Measurements from ENCODE around the gene UPF2.

The UPF2 gene

DNA sequence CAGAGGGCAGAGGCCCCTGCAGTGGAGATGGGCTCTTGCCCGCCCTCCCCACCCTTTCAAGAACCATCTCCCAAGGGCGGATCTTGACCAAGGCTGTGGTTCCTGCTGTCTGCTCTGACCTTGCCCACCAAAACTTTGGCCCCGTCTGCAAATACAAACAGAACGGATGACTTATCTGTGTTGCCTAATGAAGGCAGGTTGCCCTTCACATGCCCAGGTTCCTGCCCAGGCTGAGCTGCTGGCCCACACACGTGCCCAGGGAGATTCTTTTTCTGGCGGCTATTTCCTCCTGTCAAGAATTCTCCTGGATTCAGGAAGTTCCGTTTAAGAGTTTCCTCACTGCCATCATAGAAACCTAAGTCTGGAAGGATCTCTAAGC, 141.2 kb downstream of the UPF2 start:
- H3K4me3 ChIP-seq (ENCODE audit: low read depth, low read length), result no peak overlapping the region
- TF ChIP-seq, protein P1, sequence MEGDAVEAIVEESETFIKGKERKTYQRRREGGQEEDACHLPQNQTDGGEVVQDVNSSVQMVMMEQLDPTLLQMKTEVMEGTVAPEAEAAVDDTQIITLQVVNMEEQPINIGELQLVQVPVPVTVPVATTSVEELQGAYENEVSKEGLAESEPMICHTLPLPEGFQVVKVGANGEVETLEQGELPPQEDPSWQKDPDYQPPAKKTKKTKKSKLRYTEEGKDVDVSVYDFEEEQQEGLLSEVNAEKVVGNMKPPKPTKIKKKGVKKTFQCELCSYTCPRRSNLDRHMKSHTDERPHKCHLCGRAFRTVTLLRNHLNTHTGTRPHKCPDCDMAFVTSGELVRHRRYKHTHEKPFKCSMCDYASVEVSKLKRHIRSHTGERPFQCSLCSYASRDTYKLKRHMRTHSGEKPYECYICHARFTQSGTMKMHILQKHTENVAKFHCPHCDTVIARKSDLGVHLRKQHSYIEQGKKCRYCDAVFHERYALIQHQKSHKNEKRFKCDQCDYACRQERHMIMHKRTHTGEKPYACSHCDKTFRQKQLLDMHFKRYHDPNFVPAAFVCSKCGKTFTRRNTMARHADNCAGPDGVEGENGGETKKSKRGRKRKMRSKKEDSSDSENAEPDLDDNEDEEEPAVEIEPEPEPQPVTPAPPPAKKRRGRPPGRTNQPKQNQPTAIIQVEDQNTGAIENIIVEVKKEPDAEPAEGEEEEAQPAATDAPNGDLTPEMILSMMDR (IDR thresholded peaks at IDR 0.05; ENCODE audit: insufficient read depth, low read depth, low read length, missing control alignments), result no peak
- no peak for DNase-seq (ENCODE audit: low read depth)

DNA sequence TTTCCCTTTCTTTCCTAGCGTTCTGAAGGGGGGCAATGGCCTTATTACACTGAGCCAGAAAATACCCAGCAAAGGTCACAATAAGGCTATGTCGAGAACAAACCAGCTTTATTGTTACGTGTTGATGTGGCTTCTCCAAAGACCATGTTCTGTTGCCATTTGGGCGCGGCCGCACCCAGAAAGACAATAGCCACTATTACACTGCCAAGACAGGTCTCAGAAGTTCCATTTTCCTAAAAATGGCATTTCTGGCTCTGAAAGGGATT, 141.6 kb downstream of the UPF2 start:
- no peak overlapping the region for H3K4me3 ChIP-seq (ENCODE audit: low read depth, low read length)
- TF ChIP-seq, protein P1 (IDR thresholded peaks at IDR 0.05; ENCODE audit: insufficient read depth, low read depth, low read length, missing control alignments), result no peak
- no peak for DNase-seq (ENCODE audit: low read depth)

DNA sequence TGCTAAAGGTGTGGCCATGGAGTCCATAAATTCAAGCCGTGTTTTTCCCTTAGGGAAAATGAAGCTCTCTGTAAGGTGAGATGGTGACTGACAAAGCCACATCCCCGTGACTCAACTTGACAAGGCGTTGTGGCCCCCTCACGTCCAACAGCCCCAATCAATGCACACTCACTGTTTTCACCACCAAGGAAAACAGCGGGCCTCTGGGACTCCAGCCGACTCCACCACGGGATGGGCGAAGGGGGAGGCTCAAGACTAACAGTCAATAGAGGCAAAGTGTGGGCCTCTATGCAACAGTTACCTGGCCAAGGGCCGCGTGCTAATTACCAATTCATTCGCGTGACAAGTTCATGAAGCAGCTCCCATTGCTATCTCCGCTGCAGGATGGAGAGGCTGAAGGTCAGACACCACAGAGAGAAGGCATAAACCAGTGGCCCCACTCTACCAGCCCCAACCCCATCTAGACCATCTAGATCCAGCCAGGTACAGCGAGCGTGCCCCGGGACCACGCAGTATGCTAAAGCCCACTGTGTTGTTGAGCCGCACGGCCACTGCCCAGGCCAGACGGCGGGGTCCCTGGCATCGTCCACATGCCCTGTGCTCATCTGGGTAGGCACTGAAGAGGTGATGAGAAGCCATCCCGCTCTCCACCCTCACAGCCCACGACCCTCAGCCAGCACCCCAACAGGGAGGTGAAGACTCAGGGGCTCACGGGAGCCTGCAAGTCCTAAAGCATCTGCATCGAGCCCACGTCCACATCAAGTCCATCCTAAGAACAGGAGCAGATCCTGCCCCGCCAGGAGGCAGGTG, 143.3 kb downstream of the UPF2 start:
- TF ChIP-seq, protein P1 (IDR thresholded peaks at IDR 0.05; ENCODE audit: insufficient read depth, low read depth, low read length, missing control alignments), result no peak
- H3K4me3 ChIP-seq (ENCODE audit: low read depth, low read length), result no peak overlapping the region

DNA sequence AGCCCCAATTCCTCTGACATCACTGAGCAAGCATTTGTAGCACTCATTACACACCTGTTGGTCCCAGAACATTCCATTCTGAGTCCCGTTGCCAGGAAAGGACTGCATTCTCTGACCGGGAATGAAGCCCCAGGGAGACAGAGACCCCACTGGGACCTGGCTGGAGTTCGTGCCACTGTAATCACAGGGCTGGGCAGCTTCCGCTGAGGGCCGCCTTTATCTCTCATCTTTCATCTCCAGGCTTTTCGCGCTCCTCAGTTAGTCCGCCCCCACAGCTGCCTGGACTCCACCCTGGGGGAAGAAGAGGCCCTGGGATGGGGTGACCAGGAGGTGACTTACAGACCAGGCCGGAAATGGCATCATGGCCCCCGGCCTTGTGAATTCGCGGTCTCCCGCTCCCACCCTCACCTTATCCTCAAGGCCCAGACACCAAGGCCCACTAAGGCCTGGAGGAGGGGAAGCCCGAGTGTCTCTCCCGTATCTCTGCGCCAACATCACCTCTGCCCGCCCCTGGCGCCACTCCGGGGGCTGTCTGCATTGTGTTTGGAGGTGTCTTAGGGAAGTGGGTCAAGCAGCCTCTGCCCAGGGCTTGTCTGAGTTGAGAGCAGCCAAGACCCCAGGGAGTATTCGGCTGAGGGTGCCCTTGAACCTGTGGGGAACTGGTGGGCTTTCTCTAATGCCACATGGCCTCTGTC, 144.1 kb downstream of the UPF2 start:
- TF ChIP-seq, protein P1 (IDR thresholded peaks at IDR 0.05; ENCODE audit: insufficient read depth, low read depth, low read length, missing control alignments), result no peak
- H3K4me3 ChIP-seq (ENCODE audit: low read depth, low read length), result no peak overlapping the region
- DNase-seq (ENCODE audit: low read depth), result no peak

More for the DNA sequence above, 143.3 kb downstream of the UPF2 start:
- no peak for DNase-seq (ENCODE audit: low read depth)

DNA sequence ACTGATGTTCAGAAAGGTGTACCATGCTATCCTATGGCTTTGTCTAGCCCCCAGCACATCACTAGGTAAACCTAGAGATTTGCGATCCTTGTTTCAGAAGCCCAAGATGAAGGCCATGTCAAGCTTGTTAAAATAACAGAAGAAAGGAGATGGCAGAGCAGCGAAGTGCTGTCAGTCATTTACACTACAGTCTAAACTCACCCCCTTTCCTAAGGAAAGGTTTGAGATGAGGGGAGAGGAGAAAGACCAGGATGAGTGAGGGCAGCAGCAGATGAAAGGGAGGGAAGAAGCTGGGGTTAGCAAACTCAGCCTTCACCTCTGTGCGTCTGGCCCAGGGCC, 144.6 kb downstream of the UPF2 start:
- no peak for DNase-seq (ENCODE audit: low read depth)
- no peak overlapping the region for H3K4me3 ChIP-seq (ENCODE audit: low read depth, low read length)
- TF ChIP-seq, protein P1 (IDR thresholded peaks at IDR 0.05; ENCODE audit: insufficient read depth, low read depth, low read length, missing control alignments), result no peak

DNA sequence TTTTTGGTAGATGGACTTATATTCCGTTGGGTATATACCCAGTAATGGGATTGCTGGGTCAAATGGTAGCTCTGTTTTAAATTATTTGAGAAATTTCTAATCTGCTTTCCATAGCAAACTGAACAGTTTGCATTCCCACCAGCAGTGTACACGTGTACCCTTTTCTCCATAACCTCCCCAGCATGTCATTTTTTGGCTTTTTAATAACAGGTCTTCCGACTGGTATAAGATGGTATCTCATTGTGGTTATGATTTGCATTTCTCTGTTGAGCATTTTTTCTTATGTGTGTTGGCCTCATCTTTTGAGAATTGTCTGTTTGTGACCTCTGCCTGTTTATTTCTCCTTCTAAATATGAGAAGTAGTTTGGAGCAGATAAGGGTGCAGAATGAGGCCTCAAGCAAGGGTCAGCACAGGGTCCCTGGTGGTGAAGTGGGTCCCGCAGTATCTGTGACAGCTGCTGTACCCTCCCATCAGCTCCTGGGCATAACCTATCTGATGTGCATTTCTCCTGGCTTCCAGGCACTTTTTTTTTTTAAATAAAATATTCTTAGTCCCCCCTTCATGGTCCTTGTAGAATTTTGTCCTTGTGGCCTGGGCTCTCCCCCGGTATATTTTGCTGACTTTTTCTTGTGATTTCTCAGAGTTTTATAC, 145.9 kb downstream of the UPF2 start:
- DNase-seq (ENCODE audit: low read depth), result no peak
- TF ChIP-seq, protein P1 (IDR thresholded peaks at IDR 0.05; ENCODE audit: insufficient read depth, low read depth, low read length, missing control alignments), result no peak
- H3K4me3 ChIP-seq (ENCODE audit: low read depth, low read length), result no peak overlapping the region

All from GM12865 (cell line).